Measurements from ENCODE around the gene PFN4.

Gene PFN4

GRCh38 chr2:24123195-24123921 lies at the start of gene PFN4, which contains the start of gene FAM228B:
TSS of gene PFN4 (minus strand) at chr2:24123334. CDS start at chr2:24122535, 799 bp downstream.
TSS of gene FAM228B (plus strand) at chr2:24123469. CDS start at chr2:24124362, 893 bp downstream.
- Histone ChIP-seq H3K4me1 (ENCODE audit: control insufficient read depth in 1 of 2, insufficient read depth in 1 of 2, low read depth in 1 of 2, low read length in 1 of 2) (peaks cover 12 to 13% of the 10 kb centered on the region in 2 experiments), H3K27me3 (peaks cover 4% of the 10 kb centered on the region), H3K9me3 (no peaks in the 10 kb centered on the region), H3K36me3 (no peaks in the 10 kb centered on the region), H3K4me3 (ENCODE audit: low read depth in 1 of 2, low read length in 1 of 2) (peak within 1 kb of the TSS; percentile 62 to 67), H3K27ac (peak within 1 kb of the TSS; percentile 46)
- peak; percentile 7 for TF ChIP-seq CTCF (IDR thresholded peaks at IDR 0.05)

- H3K4me3 ChIP-seq (ENCODE audit: low read depth in 1 of 2, low read length in 1 of 2): no peak overlapping the region
- H3K36me3 ChIP-seq: no peaks in the 10 kb centered on the region
- H3K27me3 ChIP-seq: peaks cover 4% of the 10 kb centered on the region
- no peaks in the 10 kb centered on the region for H3K4me1 ChIP-seq (ENCODE audit: control insufficient read depth in 1 of 2, insufficient read depth in 1 of 2, low read depth in 1 of 2, low read length in 1 of 2)
- no peak overlapping the region for H3K27ac ChIP-seq
- H3K9me3 ChIP-seq: no peaks in the 10 kb centered on the region
- no peak for TF ChIP-seq CTCF (IDR thresholded peaks at IDR 0.05)
These were observed 45.9 kb upstream of the PFN4 start for GRCh38 chr2:24169023-24169422.

- no peaks in the 10 kb centered on the region for H3K9me3 ChIP-seq
- H3K4me1 ChIP-seq (ENCODE audit: control insufficient read depth in 1 of 2, insufficient read depth in 1 of 2, low read depth in 1 of 2, low read length in 1 of 2): no peaks in the 10 kb centered on the region
- H3K4me3 ChIP-seq (ENCODE audit: low read depth in 1 of 2, low read length in 1 of 2): no peak overlapping the region
- no peak overlapping the region for H3K27ac ChIP-seq
- TF ChIP-seq CTCF (IDR thresholded peaks at IDR 0.05): no peak
- H3K27me3 ChIP-seq: no peaks in the 10 kb centered on the region
- H3K36me3 ChIP-seq: peaks cover 3% of the 10 kb centered on the region
These were observed 41.4 kb upstream of the PFN4 start for GRCh38 chr2:24164416-24164973.

GRCh38 chr2:24163601-24164000 lies 40.5 kb upstream of the PFN4 start:
- TF ChIP-seq CTCF (IDR thresholded peaks at IDR 0.05): no peak
- Histone ChIP-seq H3K9me3 (no peaks in the 10 kb centered on the region), H3K4me1 (ENCODE audit: control insufficient read depth in 1 of 2, insufficient read depth in 1 of 2, low read depth in 1 of 2, low read length in 1 of 2) (no peaks in the 10 kb centered on the region), H3K27me3 (no peaks in the 10 kb centered on the region), H3K27ac (no peak overlapping the region), H3K36me3 (peaks cover 3% of the 10 kb centered on the region), H3K4me3 (ENCODE audit: low read depth in 1 of 2, low read length in 1 of 2) (no peak overlapping the region)

- Histone ChIP-seq H3K36me3 (peaks cover 3% of the 10 kb centered on the region), H3K4me1 (ENCODE audit: control insufficient read depth in 1 of 2, insufficient read depth in 1 of 2, low read depth in 1 of 2, low read length in 1 of 2) (no peaks in the 10 kb centered on the region), H3K27me3 (no peaks in the 10 kb centered on the region), H3K27ac (no peak overlapping the region), H3K4me3 (ENCODE audit: low read depth in 1 of 2, low read length in 1 of 2) (no peak overlapping the region), H3K9me3 (no peaks in the 10 kb centered on the region)
- no peak for TF ChIP-seq CTCF (IDR thresholded peaks at IDR 0.05)
These were observed 40.1 kb upstream of the PFN4 start for GRCh38 chr2:24163186-24163585.
